Adrenal gland (tissue), 5 donors: ENCODE data around the gene MYOM3.

Source experiments
- POLR2A ChIP-seq, 2 donors: fragments of 450-650 bp; IDR thresholded peaks; one replicate each; pipeline ENCODE4 v1.6.1; 2017; ENCODE audit warnings: antibody characterized with exemption in 2 of 2, mild to moderate bottlenecking in 2 of 2, moderate library complexity in 1 of 2
- TF ChIP-seq, protein P1 (sequence below), 6 experiments: fragments of 450-650 bp in 4 of 6; fragments of 200-600 bp in 2 of 6; sonication (generic) in 1 of 6; IDR thresholded peaks; 1 replicate in 5 of 6; 2 replicates in 1 of 6; pipeline versions ENCODE4 v1.5.1 to v1.8.0; 2016 to 2021; ENCODE audit warnings: antibody characterized with exemption in 6 of 6, mild to moderate bottlenecking in 2 of 6, moderate library complexity in 1 of 6
- donor health status: DM: no; HTN: no; CAD: no.

DNA sequence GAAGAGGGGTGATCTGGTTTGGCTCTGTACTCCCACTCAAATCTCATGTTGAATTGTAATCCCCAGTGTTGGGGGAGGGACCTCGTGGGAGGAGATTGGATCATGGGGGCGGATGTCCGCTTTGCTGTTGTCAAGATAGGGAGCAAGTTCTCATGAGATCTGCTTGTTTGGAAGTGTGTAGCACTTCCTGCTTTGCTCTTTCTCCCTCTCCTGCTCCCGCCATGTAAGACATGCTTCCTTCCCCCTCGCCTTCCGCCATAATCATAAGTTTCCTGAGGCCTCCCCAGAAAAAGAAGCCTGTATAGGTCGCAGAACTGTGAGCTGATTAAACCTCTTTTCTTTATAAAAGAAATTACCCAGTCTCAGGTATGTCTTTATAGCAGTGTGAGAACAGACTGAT is 27.9 kb downstream of the MYOM3 start:
- TF ChIP-seq POLR2A (IDR thresholded peaks at IDR 0.05) = no peak
- TF ChIP-seq, protein P1, sequence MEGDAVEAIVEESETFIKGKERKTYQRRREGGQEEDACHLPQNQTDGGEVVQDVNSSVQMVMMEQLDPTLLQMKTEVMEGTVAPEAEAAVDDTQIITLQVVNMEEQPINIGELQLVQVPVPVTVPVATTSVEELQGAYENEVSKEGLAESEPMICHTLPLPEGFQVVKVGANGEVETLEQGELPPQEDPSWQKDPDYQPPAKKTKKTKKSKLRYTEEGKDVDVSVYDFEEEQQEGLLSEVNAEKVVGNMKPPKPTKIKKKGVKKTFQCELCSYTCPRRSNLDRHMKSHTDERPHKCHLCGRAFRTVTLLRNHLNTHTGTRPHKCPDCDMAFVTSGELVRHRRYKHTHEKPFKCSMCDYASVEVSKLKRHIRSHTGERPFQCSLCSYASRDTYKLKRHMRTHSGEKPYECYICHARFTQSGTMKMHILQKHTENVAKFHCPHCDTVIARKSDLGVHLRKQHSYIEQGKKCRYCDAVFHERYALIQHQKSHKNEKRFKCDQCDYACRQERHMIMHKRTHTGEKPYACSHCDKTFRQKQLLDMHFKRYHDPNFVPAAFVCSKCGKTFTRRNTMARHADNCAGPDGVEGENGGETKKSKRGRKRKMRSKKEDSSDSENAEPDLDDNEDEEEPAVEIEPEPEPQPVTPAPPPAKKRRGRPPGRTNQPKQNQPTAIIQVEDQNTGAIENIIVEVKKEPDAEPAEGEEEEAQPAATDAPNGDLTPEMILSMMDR (IDR thresholded peaks at IDR 0.05) = no peak
